Stimulated activated effector memory CD8-positive, alpha-beta T cell treated with anti-CD3 and anti-CD28 coated beads, Interleukin-12 subunit alpha, Interleukin-12 subunit beta, amount 100 ng/mL, for 72 hours (primary cell): Measurements from ENCODE around the gene MCEE.
A peak's percentile ranks its signal among the peaks of the same experiment; 100 is the strongest.
"Not testable (repeated sequence)": the region's sequence is repeated elsewhere in the genome, so short reads cannot be mapped to it uniquely, and the experiment has no call there.

ENCODE experiments used
- ATAC-seq: fragments of 150-1000 bp; cut with Tn5 transposase; 2 replicates; pipeline ENCODE4 v1.10.0; 2021
- DNase-seq, 2 donors: peaks; one replicate each; pipeline ENCODE4 v3.0.0; 2021 to 2022; ENCODE audit warnings: low spot score in 2 of 2
- H3K27ac Mint-ChIP-seq: one replicate; pipeline ENCODE4 v1.8.0; 2022; ENCODE audit warnings: mild to moderate bottlenecking, mixed read lengths
- H3K36me3 Mint-ChIP-seq: one replicate; pipeline ENCODE4 v1.8.0; 2022; ENCODE audit warnings: mild to moderate bottlenecking, mixed read lengths
- H3K4me1 Mint-ChIP-seq: one replicate; pipeline ENCODE4 v1.8.0; 2022; ENCODE audit warnings: mixed read lengths
- H3K4me3 Mint-ChIP-seq: one replicate; pipeline ENCODE4 v1.8.0; 2022; ENCODE audit warnings: mild to moderate bottlenecking, mixed read lengths
- H3K9me3 Mint-ChIP-seq: one replicate; pipeline ENCODE4 v1.8.0; 2022; ENCODE audit warnings: mixed read lengths

MCEE gene

DNA sequence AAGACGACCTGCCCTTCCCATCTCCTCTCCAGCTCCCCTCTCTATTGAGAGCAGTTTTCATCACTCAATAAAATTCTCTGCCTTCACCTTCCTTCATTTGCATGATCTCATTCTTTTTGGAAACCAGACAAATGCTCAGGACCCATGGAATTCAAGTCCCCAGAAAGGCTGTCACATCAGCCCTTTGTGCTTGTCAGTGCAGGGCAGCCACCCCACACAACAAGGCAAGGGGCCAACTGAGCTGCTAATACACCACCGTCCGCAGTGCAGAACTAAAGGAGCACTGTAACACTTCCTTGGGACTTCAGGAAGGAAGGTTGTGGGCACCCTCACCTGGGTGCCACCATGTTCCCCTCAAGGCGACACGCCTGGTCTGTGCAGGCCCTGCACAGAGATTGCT is 26.2 kb downstream of the MCEE start:
- ATAC-seq, result no peak
- H3K9me3 Mint-ChIP-seq, result peaks cover 3% of the 10 kb centered on the region
- DNase-seq, result no peak
- H3K36me3 Mint-ChIP-seq, result peaks cover 1% of the 10 kb centered on the region
- no peak overlapping the region for H3K4me3 Mint-ChIP-seq
- no peak overlapping the region for H3K27ac Mint-ChIP-seq
- H3K4me1 Mint-ChIP-seq, result no peaks in the 10 kb centered on the region

- no peak overlapping the region for H3K27ac Mint-ChIP-seq
Observed at GRCh38 chr2:71102981-71103681, 26.9 kb downstream of the MCEE start.

DNA sequence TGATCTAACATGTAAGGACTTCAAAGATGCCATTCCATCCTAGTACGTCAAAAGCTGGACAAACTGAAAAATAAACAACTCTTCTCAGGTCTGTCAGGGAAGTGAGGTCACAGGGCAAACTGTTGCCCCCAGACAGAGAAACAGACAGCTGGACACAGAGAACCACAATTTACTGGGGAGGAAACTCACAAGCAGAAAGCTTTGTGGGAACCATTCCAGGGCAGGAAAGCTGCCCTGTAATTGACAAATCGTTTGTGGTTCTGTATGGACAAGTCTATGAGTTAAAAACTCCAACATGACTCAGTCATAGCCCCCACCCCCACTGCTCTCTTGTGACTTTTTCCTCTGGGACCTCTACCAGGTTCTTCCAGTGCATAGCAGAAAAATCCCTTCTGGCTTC is 28.4 kb downstream of the MCEE start:
- no peak for DNase-seq
- H3K4me3 Mint-ChIP-seq, result no peak overlapping the region
- peaks cover 3% of the 10 kb centered on the region for H3K9me3 Mint-ChIP-seq
- no peaks in the 10 kb centered on the region for H3K36me3 Mint-ChIP-seq
- H3K4me1 Mint-ChIP-seq, result no peaks in the 10 kb centered on the region
- no peak for ATAC-seq
- no peak overlapping the region for H3K27ac Mint-ChIP-seq

More at GRCh38 chr2:71102981-71103681, 26.9 kb downstream of the MCEE start:
- Mint-ChIP-seq H3K4me1 (no peaks in the 10 kb centered on the region), H3K9me3 (peaks cover 3% of the 10 kb centered on the region), H3K36me3 (no peaks in the 10 kb centered on the region), H3K4me3 (no peak overlapping the region)
- ATAC-seq (no peak), DNase-seq (no peak)

DNA sequence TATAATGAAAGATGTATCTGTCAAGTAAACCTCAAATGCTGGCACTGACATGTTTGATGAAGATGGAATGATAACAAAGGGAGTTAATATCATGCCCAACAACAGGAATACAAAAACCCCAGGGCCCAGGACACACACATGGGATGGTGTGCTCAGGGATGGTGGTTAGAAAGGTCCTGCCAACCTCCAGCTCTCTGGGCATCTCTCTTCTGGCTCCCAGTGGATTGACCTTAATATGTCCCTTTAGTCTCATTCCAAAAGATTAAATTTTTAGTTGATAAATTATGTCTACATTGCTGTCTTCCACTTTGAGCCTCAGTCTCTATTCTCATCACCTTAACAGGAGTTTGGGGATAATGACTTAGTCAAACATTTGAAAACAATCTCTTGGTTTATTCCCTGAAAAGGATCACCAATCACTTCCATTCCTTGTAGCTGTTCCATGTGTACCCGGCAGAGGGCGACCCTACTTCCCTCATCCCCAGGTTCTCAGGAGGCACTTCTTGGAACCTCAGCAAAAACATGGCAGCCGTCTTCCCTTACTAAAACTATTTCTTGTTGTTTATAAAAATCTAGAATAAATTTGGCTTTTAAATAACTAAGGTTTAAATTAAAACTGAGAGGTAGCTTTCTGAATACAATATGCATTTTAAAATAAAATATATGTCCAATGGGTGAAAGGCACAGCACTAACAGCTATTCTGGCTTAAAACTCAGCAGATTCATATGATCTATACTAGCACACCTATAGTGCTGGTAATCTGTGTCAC is 29.6 kb downstream of the MCEE start:
- DNase-seq (peak in 1 of 2 donors; percentile 23), ATAC-seq (peak; percentile 58)
- Mint-ChIP-seq H3K4me1 (no peaks in the 10 kb centered on the region), H3K9me3 (peaks cover 1% of the 10 kb centered on the region), H3K27ac (no peak overlapping the region), H3K36me3 (no peaks in the 10 kb centered on the region), H3K4me3 (no peak overlapping the region)

- not testable (repeated sequence) for ATAC-seq, DNase-seq, H3K27ac Mint-ChIP-seq, H3K36me3 Mint-ChIP-seq, H3K4me3 Mint-ChIP-seq, H3K9me3 Mint-ChIP-seq, H3K4me1 Mint-ChIP-seq
Observed at GRCh38 chr2:71092491-71093260, 37.4 kb downstream of the MCEE start.

DNA sequence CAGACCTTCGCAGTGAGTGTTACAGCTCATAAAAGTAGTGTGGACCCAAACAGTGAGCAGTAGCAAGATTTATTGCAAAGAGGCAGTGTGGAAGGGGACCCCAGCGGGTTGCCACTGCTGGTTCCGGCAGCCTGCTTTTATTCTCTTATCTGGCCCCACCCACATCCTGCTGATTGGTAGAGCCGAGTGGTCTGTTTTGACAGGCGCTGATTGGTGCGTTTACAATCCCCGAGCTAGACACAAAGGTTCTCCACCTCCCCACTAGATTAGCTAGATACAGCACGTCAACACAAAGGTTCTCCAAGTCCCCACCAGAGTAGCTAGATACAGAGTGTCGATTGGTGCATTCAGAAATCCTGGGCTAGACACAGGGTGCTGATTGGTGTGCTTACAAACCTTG is 38.2 kb downstream of the MCEE start:
- not testable (repeated sequence) for H3K27ac Mint-ChIP-seq, H3K9me3 Mint-ChIP-seq, H3K4me3 Mint-ChIP-seq, H3K4me1 Mint-ChIP-seq, H3K36me3 Mint-ChIP-seq, DNase-seq, ATAC-seq

DNA sequence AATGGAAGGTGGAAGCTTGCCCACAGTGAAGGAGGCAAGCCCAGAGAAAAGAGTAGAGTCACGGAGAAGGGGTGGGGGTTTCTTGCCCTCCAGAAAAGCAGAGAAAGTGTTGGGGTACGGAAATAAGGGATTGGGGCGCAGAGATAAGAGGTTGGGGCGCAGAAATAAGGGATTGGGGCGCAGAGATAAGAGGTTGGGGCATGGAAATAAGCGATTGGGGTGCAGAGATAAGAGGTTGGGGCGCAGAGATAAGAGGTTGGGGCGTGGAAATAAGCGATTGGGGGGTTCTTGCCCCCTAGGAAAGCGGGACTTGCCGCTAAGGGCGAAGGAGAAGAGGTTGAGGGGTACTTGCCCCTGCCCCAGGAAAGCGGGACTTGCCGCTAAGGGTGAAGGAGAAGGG is 40.6 kb downstream of the MCEE start:
- DNase-seq, H3K4me3 Mint-ChIP-seq, H3K9me3 Mint-ChIP-seq, H3K4me1 Mint-ChIP-seq, ATAC-seq, H3K36me3 Mint-ChIP-seq, H3K27ac Mint-ChIP-seq: not testable (repeated sequence)

DNA sequence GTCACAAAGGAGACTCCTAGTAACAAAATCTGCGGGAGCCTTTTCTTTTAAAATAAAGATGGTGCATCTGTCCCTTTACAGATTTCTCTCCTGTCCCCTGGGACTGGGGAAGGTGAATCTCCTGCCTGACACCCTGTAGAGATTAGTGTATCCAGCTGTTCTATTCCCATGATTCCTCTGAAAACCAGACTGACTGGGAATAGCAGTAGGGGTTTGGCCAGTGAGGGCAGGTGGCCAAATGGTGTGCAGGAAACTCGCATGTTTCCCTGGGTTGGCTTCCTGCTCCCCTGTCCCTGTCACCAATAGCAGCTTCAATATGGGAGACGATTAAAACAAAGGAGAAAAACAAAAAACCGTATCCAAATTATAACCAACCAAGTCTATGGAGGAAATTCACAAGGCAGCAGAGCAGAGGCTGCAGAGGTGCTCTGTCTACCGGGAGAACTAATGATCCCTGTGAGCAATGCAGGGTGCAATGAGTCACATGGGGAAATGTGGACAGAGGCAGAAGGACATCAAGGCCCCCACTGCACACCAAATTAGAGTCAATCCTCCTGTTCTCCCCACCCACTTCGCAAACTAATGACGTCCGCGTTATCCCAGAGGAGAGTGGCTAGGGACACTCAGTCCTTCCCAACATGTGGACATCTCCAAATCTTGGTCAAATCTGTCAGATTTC is 44.6 kb downstream of the MCEE start:
- H3K4me3 Mint-ChIP-seq, DNase-seq, H3K27ac Mint-ChIP-seq, H3K36me3 Mint-ChIP-seq, H3K9me3 Mint-ChIP-seq, ATAC-seq: not testable (repeated sequence)
- peaks cover 11% of the 10 kb centered on the region for H3K4me1 Mint-ChIP-seq

DNA sequence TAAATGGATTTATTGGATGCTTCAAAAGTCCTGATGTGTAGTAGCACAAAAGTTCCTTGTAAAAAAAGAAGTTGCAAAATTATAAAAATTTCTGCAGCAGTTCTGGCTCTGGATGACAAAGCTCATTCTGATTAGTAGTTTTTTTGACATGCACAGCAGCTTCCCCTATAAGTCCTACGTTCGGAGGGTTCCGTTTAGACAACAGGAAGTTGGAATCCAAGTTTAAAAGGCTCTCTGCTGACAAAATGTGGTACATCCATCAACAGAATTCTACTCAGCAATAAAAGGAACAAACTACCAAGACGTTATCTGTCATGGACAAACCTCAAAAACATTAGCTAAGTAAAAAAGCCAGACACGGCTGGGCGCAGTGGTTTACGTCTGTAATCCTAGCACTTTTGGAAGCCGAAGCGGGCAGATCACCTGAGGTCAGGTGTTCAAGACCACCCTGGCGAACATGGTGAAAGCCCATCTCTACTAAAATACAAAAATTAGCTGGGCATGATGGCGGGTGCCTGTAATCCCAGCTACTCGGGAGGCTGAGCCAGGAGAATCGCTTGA is 46.2 kb downstream of the MCEE start:
- peaks cover 11% of the 10 kb centered on the region for H3K4me1 Mint-ChIP-seq
- H3K4me3 Mint-ChIP-seq, DNase-seq, ATAC-seq, H3K27ac Mint-ChIP-seq, H3K9me3 Mint-ChIP-seq: not testable (repeated sequence)
- peaks cover 13% of the 10 kb centered on the region for H3K36me3 Mint-ChIP-seq

- Mint-ChIP-seq H3K36me3 (peaks cover 18% of the 10 kb centered on the region), H3K4me1 (peaks cover 11% of the 10 kb centered on the region), H3K27ac (peak overlapping the region; percentile 87)
- ATAC-seq, H3K4me3 Mint-ChIP-seq, DNase-seq, H3K9me3 Mint-ChIP-seq: not testable (repeated sequence)
Observed at GRCh38 chr2:71083297-71083696, 46.7 kb downstream of the MCEE start.

GRCh38 chr2:71082402-71083252 is 47.4 kb downstream of the MCEE start:
- peak; percentile 40 to 82 for DNase-seq
- Mint-ChIP-seq H3K4me1 (peaks cover 11% of the 10 kb centered on the region), H3K9me3 (no peaks in the 10 kb centered on the region), H3K27ac (peak overlapping the region; percentile 87), H3K36me3 (peaks cover 25% of the 10 kb centered on the region), H3K4me3 (peak overlapping the region; percentile 41)
- peak; percentile 99 for ATAC-seq

GRCh38 chr2:71078624-71079023 is 51.4 kb downstream of the MCEE start:
- peaks cover 58% of the 10 kb centered on the region for H3K36me3 Mint-ChIP-seq
- no peak overlapping the region for H3K4me3 Mint-ChIP-seq
- ATAC-seq (no peak), DNase-seq (no peak)
- no peaks in the 10 kb centered on the region for H3K9me3 Mint-ChIP-seq
- no peak overlapping the region for H3K27ac Mint-ChIP-seq
- H3K4me1 Mint-ChIP-seq, result peaks cover 16% of the 10 kb centered on the region

DNA sequence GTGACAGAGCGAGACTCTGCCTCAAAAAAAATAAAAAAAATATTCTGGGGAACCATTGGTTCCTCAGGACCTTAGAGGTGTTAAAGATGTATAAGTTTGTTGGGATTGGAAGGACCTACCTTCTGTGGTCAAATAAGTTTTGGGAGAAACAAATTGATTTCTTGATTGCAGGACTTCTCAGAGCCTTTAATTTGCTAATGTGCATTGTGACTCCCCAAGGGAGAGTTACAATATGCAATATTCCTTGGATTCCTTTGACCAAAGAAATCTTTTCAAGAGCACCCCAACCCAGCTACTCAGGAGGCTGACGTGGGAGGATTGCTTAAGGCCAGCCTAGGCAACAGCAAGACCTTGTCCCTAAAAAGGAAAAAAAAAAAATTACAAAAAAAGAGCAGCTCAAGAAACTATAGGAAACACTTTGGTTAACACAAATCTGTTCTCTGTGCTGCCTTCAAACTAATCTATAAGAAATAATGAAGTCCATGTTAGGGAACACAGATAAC is 55.1 kb downstream of the MCEE start:
- H3K4me3 Mint-ChIP-seq, result no peak overlapping the region
- H3K27ac Mint-ChIP-seq, result no peak overlapping the region
- peaks cover 64% of the 10 kb centered on the region for H3K36me3 Mint-ChIP-seq
- peaks cover 43% of the 10 kb centered on the region for H3K4me1 Mint-ChIP-seq
- DNase-seq, result no peak
- no peak for ATAC-seq
- no peaks in the 10 kb centered on the region for H3K9me3 Mint-ChIP-seq

DNA sequence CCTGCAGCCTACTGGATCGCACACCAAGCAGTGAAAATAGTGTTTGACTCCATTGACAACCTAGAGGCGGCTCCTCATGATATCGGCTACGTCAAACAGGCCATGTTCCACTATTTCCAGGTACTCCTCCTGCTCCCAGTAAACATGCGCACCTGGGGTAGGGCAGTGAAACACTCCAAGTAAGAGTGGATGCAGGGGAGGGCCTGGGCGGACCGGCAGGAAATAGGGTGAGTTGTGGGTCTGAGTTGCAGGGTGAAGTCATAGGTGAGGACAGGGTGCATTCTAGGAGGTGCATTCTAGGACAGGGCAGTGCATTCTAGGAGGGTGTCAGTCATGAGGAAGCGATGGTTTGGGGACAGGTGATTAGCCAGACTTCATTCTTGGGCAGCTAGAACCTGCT is 56.6 kb downstream of the MCEE start:
- Mint-ChIP-seq H3K36me3 (peaks cover 62% of the 10 kb centered on the region), H3K4me1 (peaks cover 53% of the 10 kb centered on the region)

More for the DNA sequence above, 56.6 kb downstream of the MCEE start:
- peak overlapping the region; percentile 57 for H3K27ac Mint-ChIP-seq
- DNase-seq (no peak), ATAC-seq (no peak)
- H3K9me3 Mint-ChIP-seq, result no peaks in the 10 kb centered on the region
- no peak overlapping the region for H3K4me3 Mint-ChIP-seq
